Measurements from ENCODE around the gene DMGDH. TPM values are rescaled to one million over a fixed set of nuclear protein-coding genes. Genes with fewer than 3 reads are reported as not detected.

DMGDH gene
- total and polyA plus RNA-seq, 8 donors = 0.38 to 5.3 (median 1.8) TPM; not detected in 1

DNA sequence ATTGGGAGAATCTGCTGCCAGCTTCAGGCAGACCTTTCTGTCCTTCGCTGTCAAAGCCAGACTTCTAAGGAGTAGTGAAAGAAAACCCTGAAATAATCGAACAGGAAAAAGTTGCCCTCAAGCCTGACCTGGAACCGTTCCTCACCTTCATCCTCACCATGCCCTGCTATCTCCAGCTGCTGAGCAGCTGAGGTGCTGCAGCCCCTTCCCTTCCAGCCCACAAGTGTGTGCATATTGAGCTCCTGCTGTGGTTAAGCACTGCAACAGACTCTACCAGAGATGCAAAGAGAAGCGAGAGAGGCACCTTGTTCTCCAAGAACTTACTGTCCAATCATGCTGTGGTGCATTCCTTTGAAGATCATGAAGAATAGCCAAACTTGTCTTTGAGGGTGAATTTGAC, 19.0 kb upstream of the DMGDH start:
- WGBS, 5 donors = 76 to 81% (median 80%) methylated on average over 4 of the region's 4 CpGs

GRCh38 chr5:79086116-79086515, 16.6 kb upstream of the DMGDH start:
- no peak for DNase-seq
- Histone ChIP-seq H3K36me3 (peaks cover 0 to 10% (median 0%) of the 10 kb centered on the region in 4 donors), H3K4me3 (no peak overlapping the region), H3K27ac (no peak overlapping the region), H3K9me3 (no peaks in the 10 kb centered on the region), H3K4me1 (peaks cover 0 to under 1% (median 0%) of the 10 kb centered on the region in 4 donors), H3K27me3 (no peaks in the 10 kb centered on the region)
- WGBS, 5 donors = 57 to 77% (median 74%) methylated on average over 2 of the region's 2 CpGs
- no peak for TF ChIP-seq POLR2A (IDR thresholded peaks at IDR 0.05)
- TF ChIP-seq POLR2AphosphoS5 (IDR thresholded peaks at IDR 0.05) = no peak
- TF ChIP-seq EP300 (IDR thresholded peaks at IDR 0.05) = no peak
- TF ChIP-seq CTCF (IDR thresholded peaks at IDR 0.05) = no peak
- intact Hi-C loops (cut with DNase I; ENCODE audit: low total_unique reads) = no loop called here

More for the DNA sequence above, 19.0 kb upstream of the DMGDH start:
- intact Hi-C loops (cut with DNase I; ENCODE audit: low total_unique reads) = no loop called here
- Histone ChIP-seq H3K9me3 (no peaks in the 10 kb centered on the region), H3K27me3 (no peaks in the 10 kb centered on the region), H3K4me3 (no peak overlapping the region), H3K36me3 (peaks cover 0 to 6% (median 0%) of the 10 kb centered on the region in 4 donors), H3K27ac (no peak overlapping the region), H3K4me1 (peaks cover 0 to 5% (median 1%) of the 10 kb centered on the region in 4 donors)
- no peak for DNase-seq
- TF ChIP-seq POLR2AphosphoS5 (IDR thresholded peaks at IDR 0.05) (no peak), POLR2A (IDR thresholded peaks at IDR 0.05) (no peak), CTCF (IDR thresholded peaks at IDR 0.05) (no peak), EP300 (IDR thresholded peaks at IDR 0.05) (no peak)

GRCh38 chr5:79081779-79082178, 12.3 kb upstream of the DMGDH start:
- no peak overlapping the region for H3K4me3 ChIP-seq
- no peaks in the 10 kb centered on the region for H3K9me3 ChIP-seq
- intact Hi-C loops (cut with DNase I; ENCODE audit: low total_unique reads) = no loop called here
- H3K27me3 ChIP-seq = no peaks in the 10 kb centered on the region
- peaks cover 0 to 29% (median 0%) of the 10 kb centered on the region in 4 donors for H3K36me3 ChIP-seq
- DNase-seq = no peak
- H3K27ac ChIP-seq = no peak overlapping the region
- no peak for TF ChIP-seq CTCF (IDR thresholded peaks at IDR 0.05)
- TF ChIP-seq POLR2A (IDR thresholded peaks at IDR 0.05) = no peak
- TF ChIP-seq EP300 (IDR thresholded peaks at IDR 0.05) = no peak
- no peak for TF ChIP-seq POLR2AphosphoS5 (IDR thresholded peaks at IDR 0.05)
- peaks cover 0 to 13% (median 4%) of the 10 kb centered on the region in 4 donors for H3K4me1 ChIP-seq
- WGBS, 5 donors = 90 to 95% (median 92%) methylated on average over 5 of the region's 5 CpGs

GRCh38 chr5:79080804-79081203, 11.3 kb upstream of the DMGDH start:
- Histone ChIP-seq H3K27me3 (no peaks in the 10 kb centered on the region), H3K36me3 (peaks cover 0 to 29% (median 0%) of the 10 kb centered on the region in 4 donors), H3K27ac (no peak overlapping the region), H3K4me1 (peaks cover 0 to 18% (median 7%) of the 10 kb centered on the region in 4 donors), H3K4me3 (no peak overlapping the region), H3K9me3 (no peaks in the 10 kb centered on the region)
- intact Hi-C loops (cut with DNase I; ENCODE audit: low total_unique reads) = no loop called here
- TF ChIP-seq EP300 (IDR thresholded peaks at IDR 0.05) = no peak
- 77 to 95% (median 86%) methylated on average over 2 of the region's 2 CpGs for WGBS, 5 donors
- no peak for DNase-seq

DNA sequence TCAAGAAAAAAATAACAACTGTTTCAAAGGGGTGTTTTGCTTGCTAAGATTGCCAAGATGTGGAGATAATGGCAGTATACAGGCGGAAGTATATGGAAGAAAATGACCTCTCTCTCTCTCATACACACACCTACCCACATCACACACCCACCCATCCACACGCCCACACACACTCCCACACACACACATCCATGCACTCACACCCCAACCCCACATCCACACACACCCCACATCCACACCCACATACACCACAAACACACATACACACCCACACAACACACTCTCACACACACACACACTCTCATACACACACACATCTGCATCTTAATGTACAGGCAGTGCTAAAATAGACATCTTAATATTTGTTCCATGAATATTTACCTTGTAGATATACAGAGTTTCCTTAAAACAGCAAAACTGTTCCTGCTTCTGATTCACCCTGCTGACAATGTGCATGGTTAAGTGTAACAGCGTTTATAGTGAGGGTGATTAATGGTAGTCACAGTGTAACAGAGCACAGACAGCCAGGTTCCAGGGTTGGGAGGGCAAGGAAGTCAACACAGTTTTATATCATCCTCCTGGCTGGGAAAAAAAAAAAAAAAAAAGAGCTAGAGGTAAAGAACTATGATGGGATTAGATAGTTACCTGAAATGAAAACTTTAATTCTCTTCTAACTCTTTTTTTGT, 8.3 kb upstream of the DMGDH start:
- DNase-seq = peak in 1 of 2 donors; percentile 14
- H3K4me3 ChIP-seq = no peak overlapping the region
- 49 to 68% (median 56%) methylated on average over 3 of the region's 3 CpGs for WGBS, 5 donors
- H3K36me3 ChIP-seq = peaks cover 0 to 23% (median 0%) of the 10 kb centered on the region in 4 donors
- peak overlapping the region in 1 of 5 donors; percentile 35 for H3K27ac ChIP-seq
- no peak for TF ChIP-seq EP300 (IDR thresholded peaks at IDR 0.05)
- TF ChIP-seq POLR2A (IDR thresholded peaks at IDR 0.05) = no peak
- no peak for TF ChIP-seq CTCF (IDR thresholded peaks at IDR 0.05)
- no peak for TF ChIP-seq POLR2AphosphoS5 (IDR thresholded peaks at IDR 0.05)
- intact Hi-C loops (cut with DNase I; ENCODE audit: low total_unique reads) = no loop called here
- peaks cover 0 to 18% (median 7%) of the 10 kb centered on the region in 4 donors for H3K4me1 ChIP-seq
- no peaks in the 10 kb centered on the region for H3K27me3 ChIP-seq
- H3K9me3 ChIP-seq = peaks cover 0 to 6% (median 3%) of the 10 kb centered on the region in 4 donors
